NCI-H524 (cell line): Measurements from ENCODE around the gene TAF11L6.
"Not testable (repeated sequence)": the region's sequence is repeated elsewhere in the genome, so short reads cannot be mapped to it uniquely, and the experiment has no call there.

Experiments
- DNase-seq, 2 experiments: peaks; one replicate each; lab custom pipeline; 2025; lab: John Stamatoyannopoulos, UW

Gene TAF11L6

DNA sequence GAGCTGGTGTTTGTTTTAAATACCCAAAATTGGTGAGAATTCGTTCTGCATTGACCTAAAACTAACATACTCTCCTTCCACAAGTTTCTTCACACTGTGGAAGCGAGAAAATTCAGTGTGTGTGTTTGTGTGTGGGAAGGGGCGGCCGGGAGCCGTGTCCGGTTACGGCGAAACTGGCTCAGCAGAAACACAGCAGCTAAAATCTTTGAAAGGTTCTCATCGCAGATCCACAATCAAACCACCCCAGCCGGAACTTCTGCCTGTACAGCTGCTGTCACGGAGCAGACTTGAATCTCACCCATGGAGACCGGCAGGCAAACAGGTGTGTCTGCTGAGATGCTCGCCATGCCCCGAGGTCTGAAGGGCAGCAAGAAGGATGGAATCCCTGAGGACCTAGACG, at the start of gene TAF11L6:
TSS of gene TAF11L6 (plus strand) at position 301 of the 400 bp plus-strand sequence.
- not testable (repeated sequence) for DNase-seq

DNA sequence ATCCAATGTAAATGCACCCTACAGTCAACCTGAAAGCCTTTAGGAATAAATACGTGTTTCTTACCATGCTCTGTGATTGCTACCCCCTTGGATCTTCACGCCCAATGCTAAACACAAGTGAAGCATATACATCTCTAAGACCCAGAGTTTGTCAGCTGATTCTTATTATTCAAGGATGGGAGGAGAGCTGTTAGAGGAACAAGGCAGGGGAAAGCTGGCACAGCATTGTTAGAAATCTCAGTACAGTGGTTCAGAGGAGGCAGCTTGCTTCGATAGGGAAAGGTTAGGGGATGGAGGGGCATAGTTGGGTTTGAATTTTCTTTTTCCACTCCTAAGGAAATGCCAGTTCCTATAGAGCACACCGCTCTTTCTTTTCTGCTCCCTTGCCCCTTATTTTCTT, 47.1 kb upstream of the TAF11L6 start:
- no peak for DNase-seq

DNA sequence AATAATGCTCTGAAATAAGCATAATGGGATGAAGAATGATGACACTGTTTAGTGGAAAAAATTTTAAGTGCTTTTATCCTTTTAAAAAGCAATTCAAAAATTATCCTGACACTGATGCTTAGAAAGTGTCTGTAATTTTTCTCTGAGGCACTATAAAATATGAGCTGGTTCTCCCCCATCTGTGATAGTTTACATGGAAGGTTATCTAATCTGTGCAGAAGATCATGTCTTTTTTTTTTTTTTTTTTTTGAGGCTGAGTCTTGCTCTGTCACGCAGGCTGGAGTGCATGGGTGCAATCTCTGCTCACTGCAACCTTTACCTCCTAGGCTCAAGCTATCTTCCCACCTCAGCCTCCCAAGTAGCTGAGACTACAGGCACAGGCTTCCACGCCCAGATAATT, 45.7 kb upstream of the TAF11L6 start:
- peak in 1 of 2 experiments; percentile 47 for DNase-seq

DNA sequence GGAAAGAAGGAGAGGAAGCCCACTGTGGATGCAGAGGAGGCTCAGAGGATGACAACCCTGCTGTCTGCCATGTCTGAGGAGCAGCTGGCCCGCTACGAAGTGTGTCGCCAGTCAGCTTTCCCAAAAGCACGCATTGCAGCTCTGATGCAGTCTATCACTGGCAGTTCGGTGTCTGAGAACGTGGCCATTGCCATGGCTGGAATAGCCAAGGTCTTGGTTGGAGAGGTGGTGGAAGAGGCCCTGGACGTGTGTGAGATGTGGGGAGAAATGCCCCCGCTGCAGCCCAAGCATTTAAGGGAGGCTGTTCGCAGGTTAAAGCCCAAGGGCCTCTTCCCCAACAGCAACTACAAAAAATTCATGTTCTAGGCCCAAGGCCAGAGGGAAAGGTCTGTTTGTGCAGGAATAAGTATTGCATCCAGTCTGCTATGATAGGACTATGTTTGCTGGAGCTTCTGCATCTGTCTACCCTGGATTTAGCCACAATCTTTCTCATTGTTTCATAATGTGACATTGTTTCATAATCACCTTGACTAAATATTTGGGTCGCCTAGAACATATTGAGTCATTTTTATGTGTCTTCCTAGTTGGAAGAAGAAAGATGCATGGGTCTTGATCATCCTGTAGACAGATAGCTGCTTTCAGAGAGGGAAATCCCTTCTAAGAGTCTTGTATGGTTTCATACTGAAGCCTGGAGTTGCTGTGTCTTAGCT, 41.9 kb upstream of the TAF11L6 start:
- DNase-seq = not testable (repeated sequence)

DNA sequence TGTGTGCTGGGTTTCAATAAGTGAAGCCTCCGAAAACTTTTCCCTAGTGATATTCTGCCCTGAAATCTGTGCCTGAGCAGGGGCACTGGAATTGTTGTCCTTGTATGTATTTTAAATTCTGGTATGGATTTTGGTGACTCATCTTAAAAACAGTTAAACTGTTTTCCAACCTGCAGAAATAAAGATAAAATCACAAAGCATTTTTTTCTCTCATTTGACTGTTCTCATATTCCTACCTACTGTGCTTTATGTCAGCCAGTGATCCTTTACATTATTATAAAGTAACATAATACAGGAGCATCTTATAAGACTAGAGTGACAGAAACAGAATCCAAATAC, 41.3 kb upstream of the TAF11L6 start:
- DNase-seq = no peak

DNA sequence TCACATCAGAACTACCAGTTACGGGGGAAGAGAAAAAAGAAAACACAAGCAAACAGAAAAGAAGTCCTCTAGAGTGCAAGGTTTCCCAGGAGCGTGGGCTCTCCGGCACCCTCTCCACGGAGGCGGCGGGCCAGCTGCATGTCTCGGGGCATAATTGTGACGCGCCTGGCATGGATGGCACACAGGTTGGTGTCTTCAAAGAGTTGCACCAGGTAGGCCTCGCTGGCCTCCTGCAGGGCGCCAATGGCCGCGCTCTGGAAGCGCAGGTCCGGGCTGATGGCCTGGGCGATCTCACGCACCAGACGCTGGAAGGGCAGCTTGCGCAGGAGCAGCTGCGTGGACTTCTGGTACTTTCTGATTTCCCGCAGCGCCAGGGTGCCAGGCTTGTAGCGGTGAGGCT, 37.2 kb upstream of the TAF11L6 start:
- not testable (repeated sequence) for DNase-seq

DNA sequence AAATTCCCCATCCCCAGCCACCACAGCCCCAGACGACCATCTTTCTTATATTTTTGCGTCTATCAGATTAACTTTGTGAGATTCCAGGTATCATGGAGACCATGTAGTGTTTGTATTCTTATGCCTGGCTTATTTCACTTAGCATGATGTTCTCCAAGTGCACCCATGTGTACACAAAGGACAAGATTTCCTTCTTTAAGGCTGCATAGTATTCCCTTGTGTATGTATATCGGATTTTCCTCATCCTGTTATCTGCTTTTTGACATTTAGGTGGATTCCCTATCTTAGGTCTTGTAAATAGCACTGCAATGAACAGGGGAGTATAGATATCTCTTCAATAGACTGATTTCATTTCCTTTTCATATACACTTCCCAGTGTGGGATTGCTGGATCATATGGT, 35.7 kb upstream of the TAF11L6 start:
- no peak for DNase-seq

DNA sequence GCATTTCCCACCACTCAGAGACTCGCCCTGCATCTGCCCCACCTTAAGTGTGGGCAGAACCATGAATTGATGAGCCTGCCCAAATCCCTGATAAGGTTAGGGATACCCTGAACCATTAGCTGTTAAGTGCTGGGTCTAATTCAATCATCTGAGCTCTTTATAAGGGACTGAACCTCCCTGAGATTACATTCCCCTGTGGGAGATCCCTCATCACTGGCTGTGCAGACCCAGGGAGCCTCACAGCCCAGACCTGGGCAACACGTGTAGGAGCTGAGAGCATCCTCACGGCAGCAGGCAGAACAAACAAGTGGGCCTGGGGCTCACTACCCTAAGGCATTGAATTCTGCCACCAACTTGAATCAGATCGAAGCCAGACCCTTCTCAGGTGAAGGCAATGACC, 31.0 kb upstream of the TAF11L6 start:
- no peak for DNase-seq

DNA sequence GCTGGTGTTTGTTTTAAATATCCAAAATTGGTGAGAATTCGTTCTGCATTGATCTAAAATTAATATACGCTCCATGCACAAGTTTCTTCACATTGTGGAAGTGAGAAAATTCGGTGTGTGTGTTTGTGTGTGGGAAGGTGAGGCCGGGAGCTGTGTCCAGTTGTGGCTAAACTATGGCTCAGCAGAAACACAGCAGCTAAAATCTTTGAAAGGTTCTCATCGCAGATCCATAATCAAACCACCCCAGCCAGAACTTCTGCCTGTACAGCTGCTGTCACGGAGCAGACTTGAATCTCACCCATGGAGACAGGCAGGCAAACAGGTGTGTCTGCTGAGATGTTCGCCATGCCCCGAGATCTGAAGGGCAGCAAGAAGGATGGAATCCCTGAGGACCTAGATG, 30.5 kb upstream of the TAF11L6 start, which contains the start of gene TAF11L2:
TSS of gene TAF11L2 (plus strand) at position 301 of the 400 bp plus-strand sequence.
- not testable (repeated sequence) for DNase-seq

DNA sequence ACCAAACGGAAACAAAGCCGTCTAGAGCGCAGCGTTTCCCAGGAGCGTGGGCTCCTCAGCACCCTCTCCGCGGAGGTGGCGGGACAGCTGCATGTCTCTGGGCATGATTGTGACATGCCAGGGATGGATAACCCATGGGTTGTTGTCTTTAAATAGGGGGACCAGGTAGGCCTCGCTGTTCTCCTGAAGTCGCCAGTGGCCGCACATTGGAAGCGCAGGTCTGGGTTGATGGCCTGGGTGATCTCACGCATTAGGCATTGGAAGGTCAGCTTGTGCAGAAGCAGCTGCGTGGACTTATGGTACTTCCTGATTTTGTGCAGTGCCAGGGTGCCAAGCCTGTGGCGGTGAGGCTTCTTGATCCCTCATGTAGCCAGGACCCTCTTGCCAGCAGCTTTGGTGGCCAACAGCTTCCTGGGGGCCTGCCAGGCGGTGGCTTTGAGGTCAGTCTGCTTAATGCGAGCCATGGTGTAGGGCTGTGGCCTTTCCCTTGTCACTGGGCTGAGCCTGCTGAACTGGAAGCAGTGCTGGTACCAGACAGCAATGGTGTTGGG, 16.6 kb upstream of the TAF11L6 start:
- no peak for DNase-seq

DNA sequence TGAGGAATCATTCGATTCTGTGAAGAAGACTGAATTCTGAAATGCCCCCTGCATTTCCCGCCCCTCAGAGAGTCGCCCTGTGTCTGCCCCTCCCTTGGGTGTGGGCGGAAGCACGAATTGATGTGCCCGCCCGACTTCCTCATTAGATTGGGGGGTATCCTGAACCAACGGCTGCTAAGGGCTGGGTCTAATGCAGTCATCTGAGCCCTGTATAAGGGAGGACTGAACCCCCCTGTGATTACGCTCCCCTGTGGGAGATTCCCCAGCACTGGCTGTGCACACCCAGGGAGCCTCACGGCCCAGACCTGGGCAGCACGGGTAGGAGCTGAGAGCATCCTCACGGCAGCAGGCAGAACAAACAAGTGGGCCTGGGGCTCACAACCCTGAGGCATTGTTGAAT, 10.9 kb upstream of the TAF11L6 start:
- DNase-seq = not testable (repeated sequence)

DNA sequence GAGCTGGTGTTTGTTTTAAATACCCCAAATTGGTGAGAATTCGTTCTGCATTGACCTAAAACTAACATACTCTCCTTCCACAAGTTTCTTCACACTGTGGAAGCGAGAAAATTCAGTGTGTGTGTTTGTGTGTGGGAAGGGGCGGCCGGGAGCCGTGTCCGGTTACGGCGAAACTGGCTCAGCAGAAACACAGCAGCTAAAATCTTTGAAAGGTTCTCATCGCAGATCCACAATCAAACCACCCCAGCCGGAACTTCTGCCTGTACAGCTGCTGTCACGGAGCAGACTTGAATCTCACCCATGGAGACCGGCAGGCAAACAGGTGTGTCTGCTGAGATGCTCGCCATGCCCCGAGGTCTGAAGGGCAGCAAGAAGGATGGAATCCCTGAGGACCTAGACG, 10.4 kb upstream of the TAF11L6 start, which contains the start of gene TAF11L3:
TSS of gene TAF11L3 (plus strand) at position 301 of the 400 bp plus-strand sequence.
- not testable (repeated sequence) for DNase-seq

DNA sequence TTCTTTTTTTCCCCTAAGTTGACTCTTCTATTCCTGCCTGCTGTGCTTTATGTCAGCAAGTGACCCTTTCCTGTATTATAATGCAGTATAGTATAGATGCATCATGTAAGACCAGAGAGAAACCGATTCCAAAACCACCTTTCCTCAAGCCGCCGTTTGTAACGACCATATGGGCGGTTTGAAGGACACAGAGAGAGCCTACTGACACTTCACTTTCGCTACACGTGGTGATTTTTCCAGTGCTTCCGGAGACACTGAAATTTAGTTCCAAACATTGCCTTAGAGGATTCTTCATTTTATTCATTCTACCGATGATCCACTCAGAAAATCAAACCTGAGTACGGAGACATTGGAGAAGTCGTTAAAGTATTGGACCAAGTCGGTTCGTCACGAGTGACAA, 9.0 kb upstream of the TAF11L6 start:
- not testable (repeated sequence) for DNase-seq

DNA sequence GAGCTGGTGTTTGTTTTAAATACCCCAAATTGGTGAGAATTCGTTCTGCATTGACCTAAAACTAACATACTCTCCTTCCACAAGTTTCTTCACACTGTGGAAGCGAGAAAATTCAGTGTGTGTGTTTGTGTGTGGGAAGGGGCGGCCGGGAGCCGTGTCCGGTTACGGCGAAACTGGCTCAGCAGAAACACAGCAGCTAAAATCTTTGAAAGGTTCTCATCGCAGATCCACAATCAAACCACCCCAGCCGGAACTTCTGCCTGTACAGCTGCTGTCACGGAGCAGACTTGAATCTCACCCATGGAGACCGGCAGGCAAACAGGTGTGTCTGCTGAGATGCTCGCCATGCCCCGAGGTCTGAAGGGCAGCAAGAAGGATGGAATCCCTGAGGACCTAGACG, 7.0 kb upstream of the TAF11L6 start, which contains the start of gene TAF11L4:
TSS of gene TAF11L4 (plus strand) at position 301 of the 400 bp plus-strand sequence.
- DNase-seq = not testable (repeated sequence)

DNA sequence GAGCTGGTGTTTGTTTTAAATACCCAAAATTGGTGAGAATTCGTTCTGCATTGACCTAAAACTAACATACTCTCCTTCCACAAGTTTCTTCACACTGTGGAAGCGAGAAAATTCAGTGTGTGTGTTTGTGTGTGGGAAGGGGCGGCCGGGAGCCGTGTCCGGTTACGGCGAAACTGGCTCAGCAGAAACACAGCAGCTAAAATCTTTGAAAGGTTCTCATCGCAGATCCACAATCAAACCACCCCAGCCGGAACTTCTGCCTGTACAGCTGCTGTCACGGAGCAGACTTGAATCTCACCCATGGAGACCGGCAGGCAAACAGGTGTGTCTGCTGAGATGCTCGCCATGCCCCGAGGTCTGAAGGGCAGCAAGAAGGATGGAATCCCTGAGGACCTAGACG, 3.5 kb upstream of the TAF11L6 start, which contains the start of gene TAF11L5:
TSS of gene TAF11L5 (plus strand) at position 301 of the 400 bp plus-strand sequence.
- not testable (repeated sequence) for DNase-seq

DNA sequence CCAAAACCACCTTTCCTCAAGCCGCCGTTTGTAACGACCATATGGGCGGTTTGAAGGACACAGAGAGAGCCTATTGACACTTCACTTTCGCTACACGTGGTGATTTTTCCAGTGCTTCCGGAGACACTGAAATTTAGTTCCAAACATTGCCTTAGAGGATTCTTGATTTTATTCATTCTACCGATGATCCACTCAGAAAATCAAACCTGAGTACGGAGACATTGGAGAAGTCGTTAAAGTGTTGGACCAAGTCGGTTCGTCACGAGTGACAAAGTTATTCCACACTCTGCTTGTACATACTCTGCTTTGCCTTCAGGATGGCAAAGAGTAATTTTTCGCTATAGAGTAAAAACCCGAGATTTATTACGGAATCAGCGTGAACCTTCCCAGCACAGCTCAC, 2.0 kb upstream of the TAF11L6 start:
- DNase-seq = not testable (repeated sequence)
